ENCODE results near the gene THUMPD3. TPM values are rescaled to one million over a fixed set of nuclear protein-coding genes. Genes with fewer than 3 reads are reported as not detected.
A peak's percentile ranks its signal among the peaks of the same experiment; 100 is the strongest.

Gene THUMPD3, protein sequence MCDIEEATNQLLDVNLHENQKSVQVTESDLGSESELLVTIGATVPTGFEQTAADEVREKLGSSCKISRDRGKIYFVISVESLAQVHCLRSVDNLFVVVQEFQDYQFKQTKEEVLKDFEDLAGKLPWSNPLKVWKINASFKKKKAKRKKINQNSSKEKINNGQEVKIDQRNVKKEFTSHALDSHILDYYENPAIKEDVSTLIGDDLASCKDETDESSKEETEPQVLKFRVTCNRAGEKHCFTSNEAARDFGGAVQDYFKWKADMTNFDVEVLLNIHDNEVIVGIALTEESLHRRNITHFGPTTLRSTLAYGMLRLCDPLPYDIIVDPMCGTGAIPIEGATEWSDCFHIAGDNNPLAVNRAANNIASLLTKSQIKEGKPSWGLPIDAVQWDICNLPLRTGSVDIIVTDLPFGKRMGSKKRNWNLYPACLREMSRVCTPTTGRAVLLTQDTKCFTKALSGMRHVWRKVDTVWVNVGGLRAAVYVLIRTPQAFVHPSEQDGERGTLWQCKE
- total RNA-seq (2014; rRNA removed; shearing (Covaris generic)), result 44.0 and 49.3 TPM in 2 replicates

DNA sequence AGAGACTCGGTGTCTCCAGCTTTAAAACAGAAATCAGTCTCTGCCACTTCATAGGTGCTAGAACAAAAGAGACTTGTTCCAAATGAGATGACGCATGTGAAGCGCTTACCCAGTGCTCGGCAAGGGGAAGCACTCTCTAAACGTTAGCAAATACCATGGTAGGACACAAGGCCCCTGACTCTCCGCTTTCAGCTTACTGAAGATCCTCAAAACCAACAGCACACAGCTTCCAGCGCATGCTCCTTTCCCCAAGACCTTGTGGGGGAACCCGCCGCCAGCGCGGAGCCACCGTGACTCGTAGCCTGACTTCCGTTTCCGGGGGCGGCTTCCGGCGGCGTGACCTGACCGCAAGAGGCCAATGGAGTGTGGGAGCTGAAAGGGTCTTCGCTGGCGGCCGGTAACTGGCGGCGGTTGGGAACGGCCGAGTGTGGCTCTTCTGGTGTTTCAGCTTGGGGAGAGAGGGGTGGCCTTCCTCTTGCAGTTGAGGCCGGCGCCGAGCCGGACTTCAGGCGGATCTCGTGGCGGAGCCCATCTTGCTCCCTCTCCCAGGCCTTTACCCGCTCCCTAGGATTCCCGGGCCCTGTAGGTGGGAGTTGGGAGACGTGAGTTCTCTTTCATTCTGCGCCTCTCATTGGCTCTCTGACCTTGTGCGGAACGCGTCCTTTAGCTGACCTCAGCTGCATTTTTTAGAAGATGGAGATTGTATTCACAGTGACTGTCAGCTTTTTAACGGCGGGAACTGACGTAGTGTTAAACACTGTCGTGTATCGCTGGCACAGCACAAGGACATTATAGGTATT lies at the start of gene THUMPD3:
Gene THUMPD3, plus strand, starts transcription at position 324 of the 800 bp plus-strand sequence. CDS start 2,015 bp downstream, outside the sequence.
- DNase-seq (ENCODE audit: low spot score), result peak; percentile 87

- DNase-seq (ENCODE audit: low spot score), result no peak
Observed at GRCh38 chr3:9314796-9315195, 48.1 kb upstream of the THUMPD3 start.

DNA sequence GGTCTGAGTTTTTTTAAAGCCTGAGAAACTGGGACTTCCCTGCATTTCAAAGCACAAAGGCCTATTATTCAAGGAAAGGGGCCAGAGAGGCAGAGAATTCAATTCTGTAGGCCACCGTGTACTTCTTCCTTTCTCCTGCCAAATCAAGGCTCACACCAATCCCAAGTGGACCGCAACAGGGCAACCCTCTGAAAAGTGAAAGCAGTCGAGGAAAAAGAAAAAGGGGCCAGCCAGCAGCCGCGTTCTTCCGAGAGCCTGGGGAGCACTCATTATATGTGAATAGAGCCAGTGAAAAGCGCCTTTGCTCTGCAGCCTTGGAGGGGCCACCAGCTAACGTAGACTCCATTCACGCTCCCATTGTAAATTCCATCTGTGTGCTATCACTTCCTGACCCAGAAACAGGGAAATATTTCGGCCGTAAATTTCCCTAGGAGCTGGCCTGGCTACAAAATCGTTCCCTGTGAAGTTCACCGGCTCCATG lies 45.9 kb upstream of the THUMPD3 start:
- no peak for DNase-seq (ENCODE audit: low spot score)

DNA sequence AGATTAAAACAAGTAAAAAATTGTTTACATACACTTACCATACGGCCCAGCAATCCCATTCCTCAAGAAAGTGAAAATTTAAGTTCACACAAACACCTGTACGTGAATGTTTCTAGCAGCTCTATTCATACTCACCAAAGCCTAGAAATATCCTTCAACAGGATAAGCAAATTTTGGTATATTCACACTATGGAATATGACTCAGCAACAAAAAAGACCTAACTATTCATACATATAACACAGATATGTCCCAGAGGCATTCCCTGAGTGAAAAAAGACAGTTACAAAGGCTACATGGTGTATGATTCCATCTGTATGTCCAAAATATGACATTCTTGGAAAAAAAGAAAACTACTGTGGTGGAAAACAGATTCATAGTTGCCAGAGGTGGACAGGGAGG lies 40.1 kb upstream of the THUMPD3 start:
- DNase-seq (ENCODE audit: low spot score), result no peak

DNA sequence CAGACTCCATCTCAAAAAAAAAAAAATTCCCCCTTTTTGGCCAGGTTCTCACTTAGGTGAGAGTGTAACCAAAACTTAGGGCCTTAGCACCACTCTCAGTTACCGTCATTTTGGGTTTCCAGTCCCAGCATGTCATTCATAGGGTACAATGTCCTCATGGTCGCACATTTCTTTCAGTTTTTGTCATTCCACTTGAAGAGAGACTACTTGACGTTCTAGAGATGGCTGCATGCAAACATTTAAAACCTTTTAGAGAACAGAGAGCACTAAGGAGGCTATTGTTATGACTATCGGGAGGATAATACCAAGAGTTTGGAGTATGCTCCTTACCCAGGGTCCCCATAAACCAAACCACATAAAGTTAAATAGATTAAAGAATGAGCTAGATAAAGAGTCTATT lies 37.9 kb upstream of the THUMPD3 start:
- DNase-seq (ENCODE audit: low spot score), result no peak

DNA sequence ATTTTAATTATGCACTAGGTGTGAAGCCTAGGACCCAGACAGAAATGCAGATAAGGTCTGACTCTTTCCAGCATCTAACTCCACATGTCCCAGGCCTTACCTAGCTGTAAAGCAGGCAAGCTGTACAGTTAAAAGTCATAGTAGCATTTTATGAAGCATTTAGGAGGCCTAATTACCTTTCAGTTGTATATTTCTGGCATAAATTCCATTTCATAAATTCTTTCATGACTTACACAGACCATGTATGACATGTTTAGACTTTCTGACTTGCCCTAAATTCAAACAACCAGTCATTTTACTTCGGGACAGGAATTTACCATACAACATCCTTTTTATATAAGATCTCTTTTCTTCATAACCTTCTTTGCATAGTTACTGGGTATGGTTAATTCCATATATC lies 35.3 kb upstream of the THUMPD3 start:
- no peak for DNase-seq (ENCODE audit: low spot score)

- no peak for DNase-seq (ENCODE audit: low spot score)
Observed at GRCh38 chr3:9330166-9330703, 32.6 kb upstream of the THUMPD3 start.

- no peak for DNase-seq (ENCODE audit: low spot score)
Observed at GRCh38 chr3:9331171-9331570, 31.7 kb upstream of the THUMPD3 start.

DNA sequence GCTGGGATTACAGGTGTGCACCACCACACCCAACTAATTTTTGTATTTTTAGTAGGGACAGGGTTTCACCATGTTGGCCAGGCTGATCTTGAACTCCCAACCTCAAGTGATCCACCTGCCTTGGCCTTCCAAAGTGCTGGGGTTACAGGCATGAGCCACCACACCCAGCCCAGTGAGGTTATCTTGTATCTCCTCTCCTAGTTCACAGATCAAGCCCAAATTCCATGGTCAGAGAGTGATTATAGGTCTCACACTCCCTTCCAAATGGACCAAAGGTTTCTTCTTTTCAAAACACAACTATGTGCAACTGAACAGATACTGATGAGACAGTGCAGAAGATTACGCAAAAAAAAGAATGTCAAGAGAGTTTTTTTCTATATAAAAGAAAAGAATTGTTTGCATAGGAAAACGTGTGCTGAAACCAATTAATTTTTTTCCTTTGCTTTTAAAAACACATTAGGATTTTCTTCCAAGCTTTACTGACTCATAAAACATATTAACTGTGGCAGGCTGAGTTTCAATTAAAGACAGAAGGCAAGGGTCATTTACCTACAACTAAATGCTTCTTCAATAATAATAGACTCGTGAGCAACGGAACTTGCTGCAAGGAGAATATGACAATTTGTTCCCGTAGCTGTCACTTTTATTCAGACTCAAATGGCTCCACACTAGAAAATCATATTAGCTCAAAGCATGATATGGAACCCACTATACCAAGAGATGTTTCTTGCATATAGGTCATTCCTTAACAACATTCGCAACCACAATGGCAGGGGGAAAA lies 30.4 kb upstream of the THUMPD3 start:
- no peak for DNase-seq (ENCODE audit: low spot score)

DNA sequence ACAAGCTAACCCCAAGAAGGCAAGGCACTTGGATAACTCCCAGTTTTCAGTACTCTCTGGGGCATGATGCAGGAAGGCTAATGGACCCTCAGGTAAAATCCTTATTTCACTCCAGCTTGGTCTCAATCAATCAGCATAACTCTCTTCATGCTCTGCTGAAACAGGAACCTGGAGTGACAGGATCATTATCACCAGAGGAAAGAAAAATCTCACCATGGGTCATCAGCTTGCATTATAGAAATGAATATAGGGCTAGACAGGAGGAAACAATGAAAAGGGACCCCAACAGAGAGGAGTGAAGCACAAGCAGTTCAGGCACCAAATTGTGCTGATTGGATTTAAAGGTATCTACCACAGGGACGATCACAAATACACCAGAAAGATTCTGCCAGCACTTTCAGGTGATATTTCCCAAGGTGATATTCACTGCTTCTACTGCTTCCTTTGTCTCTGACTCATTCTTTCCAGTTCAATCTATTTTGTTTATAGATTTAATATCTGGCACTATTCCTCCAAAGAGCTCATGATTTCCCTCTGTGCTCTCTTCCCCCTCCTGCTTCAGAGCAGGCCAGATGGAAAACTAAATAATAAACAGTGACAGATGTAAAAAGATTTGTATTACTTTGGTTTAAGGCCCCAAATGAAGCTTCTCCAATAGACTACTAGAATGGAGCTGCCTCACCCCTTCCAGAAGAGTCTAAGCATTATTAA lies 22.9 kb upstream of the THUMPD3 start:
- DNase-seq (ENCODE audit: low spot score), result no peak

DNA sequence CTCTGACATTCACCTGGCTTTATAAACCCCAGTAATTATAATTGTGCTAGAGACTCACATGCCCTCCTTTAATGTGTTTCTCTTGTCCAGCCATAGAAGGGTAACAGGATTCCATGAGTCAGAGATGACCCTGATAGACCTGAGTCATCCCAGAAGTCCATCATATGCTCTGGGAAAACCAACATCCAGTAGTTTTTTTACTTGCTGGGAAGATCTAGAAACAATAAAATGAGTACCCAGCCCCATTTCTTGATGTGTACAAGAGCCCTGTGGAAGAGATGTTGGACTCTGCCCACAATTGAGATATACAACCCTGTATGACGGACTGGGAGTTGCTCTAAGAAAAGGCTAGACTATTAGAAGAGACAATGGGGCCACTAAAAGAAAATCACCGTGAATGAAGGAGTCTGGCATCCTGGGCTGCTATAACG lies 22.4 kb upstream of the THUMPD3 start:
- peak; percentile 52 for DNase-seq (ENCODE audit: low spot score)

DNA sequence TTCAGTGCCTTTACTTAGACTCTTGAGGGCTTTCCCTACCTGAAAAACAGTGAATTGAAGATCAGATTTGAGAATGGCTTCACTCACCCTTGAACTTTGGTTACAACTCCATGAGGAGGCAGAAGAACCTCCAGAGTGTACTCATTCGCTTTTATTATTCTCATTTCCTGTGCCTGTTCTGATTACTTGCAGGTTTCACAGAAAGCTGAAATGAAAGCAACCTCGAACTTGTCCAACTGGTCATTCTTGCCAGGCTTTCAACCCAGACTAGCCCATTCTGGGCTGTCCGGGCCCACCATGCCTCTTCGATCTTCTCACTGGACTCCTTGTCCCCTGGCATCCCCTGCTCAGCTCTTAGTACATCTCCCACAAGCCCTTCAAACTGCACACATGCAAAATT lies 20.2 kb upstream of the THUMPD3 start:
- DNase-seq (ENCODE audit: low spot score), result no peak

- no peak for DNase-seq (ENCODE audit: low spot score)
Observed at GRCh38 chr3:9343115-9343514, 19.7 kb upstream of the THUMPD3 start.

DNA sequence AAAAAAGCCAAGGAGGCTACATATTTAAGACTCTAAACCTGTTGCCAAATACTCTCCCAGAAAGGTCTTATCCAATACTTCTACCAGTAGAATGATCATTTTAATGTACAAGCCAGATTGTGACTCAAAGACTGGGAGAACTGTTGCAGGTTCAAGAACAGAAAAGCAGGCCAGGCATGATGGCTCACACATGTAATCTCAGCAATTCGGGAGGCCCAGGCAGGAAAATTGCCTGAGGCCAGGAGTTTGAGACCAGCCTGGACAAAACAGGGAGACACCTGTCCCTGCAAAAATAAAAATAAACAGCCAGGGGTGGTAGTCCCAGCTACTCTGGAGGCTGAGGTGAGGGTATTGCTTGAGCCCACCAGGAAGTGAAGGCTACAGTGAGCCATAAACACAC lies 17.8 kb upstream of the THUMPD3 start:
- DNase-seq (ENCODE audit: low spot score), result no peak

GRCh38 chr3:9346141-9346540 lies 16.7 kb upstream of the THUMPD3 start:
- no peak for DNase-seq (ENCODE audit: low spot score)

GRCh38 chr3:9347081-9347480 lies 15.8 kb upstream of the THUMPD3 start:
- no peak for DNase-seq (ENCODE audit: low spot score)

DNA sequence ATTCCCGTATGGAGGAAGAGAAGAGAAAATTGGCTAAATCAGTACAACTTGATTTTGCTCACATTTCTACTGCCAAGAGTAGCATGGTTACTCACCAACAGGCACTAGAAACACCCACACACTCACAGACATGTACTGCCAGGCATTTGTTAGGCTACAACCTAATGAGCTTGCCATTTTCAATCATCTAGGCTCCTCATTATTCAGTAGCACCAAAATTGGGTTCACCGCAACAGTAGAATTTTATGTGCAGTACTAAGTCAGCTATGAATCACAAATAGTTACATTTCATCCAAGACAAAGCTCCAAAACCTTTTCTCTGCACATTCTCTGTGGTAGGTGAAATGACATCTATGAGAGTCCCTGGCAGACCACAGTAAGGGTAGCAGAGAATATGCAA lies 15.0 kb upstream of the THUMPD3 start:
- no peak for DNase-seq (ENCODE audit: low spot score)

- peak; percentile 54 for DNase-seq (ENCODE audit: low spot score)
Observed at GRCh38 chr3:9349321-9350117, 13.3 kb upstream of the THUMPD3 start.

DNA sequence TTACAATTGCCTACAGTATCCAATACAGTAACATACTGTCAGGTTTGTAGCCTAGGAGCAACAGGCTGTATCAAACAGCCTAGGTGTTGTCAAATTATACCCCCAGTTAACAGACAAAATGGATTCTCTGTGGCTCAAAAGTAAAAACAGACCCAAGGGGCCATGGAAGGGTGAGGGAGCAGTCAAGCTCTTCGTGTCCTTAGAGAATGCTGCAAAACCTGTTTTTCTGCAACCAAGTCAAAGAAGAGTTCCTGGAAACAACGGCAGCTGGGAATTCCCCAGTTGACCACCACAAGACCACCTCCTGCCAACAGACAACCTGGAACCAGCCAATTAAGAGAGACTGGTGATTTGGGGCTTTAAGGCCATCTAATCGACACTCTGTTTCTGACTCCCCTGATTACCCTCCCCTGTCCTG lies 11.1 kb upstream of the THUMPD3 start:
- no peak for DNase-seq (ENCODE audit: low spot score)
